Mononuclear cell (primary cell): ENCODE data around the gene NUCB1. TPM values are rescaled to one million over a fixed set of nuclear protein-coding genes. Genes with fewer than 3 reads are reported as not detected.
A peak's percentile ranks its signal among the peaks of the same experiment; 100 is the strongest.

Source experiments
- H3K27me3 ChIP-seq: 2 replicates; pipeline ENCODE4 v1.6.0; 2011; ENCODE audit warnings: low read length, control low read depth; ENCODE audit not compliant: insufficient read depth
- H3K4me1 ChIP-seq: 2 replicates; pipeline ENCODE4 v1.5.1; 2011; ENCODE audit warnings: mild to moderate bottlenecking, low read length, control low read depth; ENCODE audit not compliant: insufficient read depth
- H3K4me3 ChIP-seq: 2 replicates; pipeline ENCODE4 v1.5.1; 2011; ENCODE audit warnings: mild to moderate bottlenecking, low read length, moderate library complexity
- H3K9me3 ChIP-seq: 2 replicates; pipeline ENCODE4 v1.5.1; 2011; ENCODE audit warnings: low read depth, mild to moderate bottlenecking, control low read depth, low read length
- total RNA-seq: library from RNA; depleted of rRNA; stranded (reverse); fragments of >200 nt; gene quantifications from one replicate; pipeline ENCODE4 v1.2.3, GENCODE V29; 2012

NUCB1 gene
- total RNA-seq, 1 donor = 166 TPM

DNA sequence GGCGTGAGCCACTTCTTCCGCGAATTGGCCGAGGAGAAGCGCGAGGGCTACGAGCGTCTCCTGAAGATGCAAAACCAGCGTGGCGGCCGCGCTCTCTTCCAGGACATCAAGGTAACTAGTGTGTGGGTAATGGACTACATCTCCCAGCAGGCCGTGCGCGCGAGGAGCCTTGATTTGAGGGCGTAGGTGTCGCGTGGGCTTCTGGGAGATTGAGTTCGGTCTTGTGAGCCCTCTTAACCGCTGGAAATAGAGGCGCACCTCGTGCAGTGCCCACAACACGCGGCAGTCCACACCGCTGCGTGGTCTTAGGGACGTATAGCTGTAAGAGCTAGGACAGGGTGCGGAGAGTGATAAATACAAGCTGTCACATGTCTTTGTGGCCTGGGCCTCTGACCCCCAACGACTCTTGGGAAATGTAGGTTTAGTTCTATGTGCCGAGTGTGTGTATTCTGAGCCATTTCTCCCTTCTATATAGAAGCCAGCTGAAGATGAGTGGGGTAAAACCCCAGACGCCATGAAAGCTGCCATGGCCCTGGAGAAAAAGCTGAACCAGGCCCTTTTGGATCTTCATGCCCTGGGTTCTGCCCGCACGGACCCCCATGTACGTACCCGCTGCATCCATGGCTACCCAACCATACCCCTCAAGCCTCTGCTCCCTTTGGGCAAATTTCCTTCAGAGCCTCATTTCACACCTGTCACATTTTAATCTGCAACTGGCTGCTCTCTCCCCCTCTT is 65.9 kb downstream of the NUCB1 start:
- Histone ChIP-seq H3K9me3 (no peaks in the 10 kb centered on the region), H3K27me3 (no peaks in the 10 kb centered on the region), H3K4me3 (peak overlapping the region; percentile 98), H3K4me1 (peaks cover 74% of the 10 kb centered on the region)

DNA sequence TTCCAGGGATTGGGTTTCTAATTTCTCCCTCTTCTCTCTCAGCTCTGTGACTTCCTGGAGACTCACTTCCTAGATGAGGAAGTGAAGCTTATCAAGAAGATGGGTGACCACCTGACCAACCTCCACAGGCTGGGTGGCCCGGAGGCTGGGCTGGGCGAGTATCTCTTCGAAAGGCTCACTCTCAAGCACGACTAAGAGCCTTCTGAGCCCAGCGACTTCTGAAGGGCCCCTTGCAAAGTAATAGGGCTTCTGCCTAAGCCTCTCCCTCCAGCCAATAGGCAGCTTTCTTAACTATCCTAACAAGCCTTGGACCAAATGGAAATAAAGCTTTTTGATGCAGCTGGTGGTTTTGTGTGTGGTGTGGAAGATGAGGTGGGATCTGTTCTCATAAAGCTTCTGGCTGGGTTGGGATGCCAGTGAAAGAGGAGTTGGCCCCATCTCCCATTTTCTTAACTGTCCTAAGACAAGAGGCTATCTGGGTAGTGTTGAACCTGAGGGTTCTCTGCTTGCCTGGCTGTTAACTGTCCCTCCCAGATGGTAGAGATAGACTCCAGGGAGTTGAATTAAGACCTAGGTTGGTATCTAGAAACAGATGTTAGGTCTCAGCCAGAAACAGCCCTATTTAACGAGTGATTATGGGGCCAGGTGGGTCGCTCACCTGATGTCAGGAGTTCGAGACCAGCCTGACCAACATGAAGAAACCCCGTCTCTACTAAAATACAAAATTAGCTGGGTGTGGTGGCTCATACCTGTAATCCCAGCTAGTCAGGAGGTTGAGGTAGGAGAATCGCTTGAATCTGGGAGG is 66.6 kb downstream of the NUCB1 start:
- Histone ChIP-seq H3K4me3 (peak overlapping the region; percentile 98), H3K4me1 (peaks cover 68% of the 10 kb centered on the region)

DNA sequence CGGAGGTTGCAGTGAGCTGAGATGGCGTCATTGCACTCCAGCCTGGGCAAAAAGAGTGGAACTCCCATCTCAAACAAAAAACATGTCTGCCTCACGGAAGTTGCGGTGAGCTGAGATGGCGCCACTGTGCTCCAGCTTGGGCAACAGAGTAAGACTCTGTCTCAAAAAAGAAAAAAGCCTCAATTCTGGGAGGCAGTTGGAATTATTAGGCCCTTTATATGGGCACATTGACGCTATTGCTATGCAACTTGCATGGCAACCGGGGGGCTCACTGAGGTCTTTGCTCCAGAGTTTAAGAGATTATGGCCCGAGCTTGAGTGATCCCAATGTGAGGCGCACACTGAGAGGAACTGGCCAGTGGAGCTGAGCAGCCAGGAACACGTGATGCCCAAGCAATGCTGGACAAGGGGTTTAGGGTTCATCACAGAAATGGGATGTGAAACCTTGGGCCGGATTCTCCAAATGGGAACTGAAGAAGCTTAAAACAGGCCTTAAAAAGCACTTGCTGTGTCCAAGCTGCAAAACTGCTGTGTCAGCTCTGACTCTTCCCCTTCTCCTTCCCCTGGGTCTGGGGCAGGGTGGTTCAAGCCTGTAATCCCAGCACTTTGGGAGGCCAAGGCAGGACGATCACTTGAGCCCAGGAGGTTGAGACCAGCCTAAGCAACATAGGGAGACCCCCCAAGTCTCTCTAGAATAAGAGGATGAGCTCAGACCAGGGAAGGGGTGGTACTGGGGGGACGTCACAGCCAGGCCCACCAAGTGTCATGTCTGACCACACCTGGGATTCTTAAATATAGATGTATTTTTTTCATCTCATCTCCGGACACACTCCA is 67.5 kb downstream of the NUCB1 start:
- Histone ChIP-seq H3K4me3 (peak overlapping the region; percentile 98), H3K27me3 (no peaks in the 10 kb centered on the region), H3K9me3 (no peaks in the 10 kb centered on the region), H3K4me1 (peaks cover 60% of the 10 kb centered on the region)

More for the DNA sequence above, 66.6 kb downstream of the NUCB1 start:
- no peaks in the 10 kb centered on the region for H3K27me3 ChIP-seq
- H3K9me3 ChIP-seq = no peaks in the 10 kb centered on the region

DNA sequence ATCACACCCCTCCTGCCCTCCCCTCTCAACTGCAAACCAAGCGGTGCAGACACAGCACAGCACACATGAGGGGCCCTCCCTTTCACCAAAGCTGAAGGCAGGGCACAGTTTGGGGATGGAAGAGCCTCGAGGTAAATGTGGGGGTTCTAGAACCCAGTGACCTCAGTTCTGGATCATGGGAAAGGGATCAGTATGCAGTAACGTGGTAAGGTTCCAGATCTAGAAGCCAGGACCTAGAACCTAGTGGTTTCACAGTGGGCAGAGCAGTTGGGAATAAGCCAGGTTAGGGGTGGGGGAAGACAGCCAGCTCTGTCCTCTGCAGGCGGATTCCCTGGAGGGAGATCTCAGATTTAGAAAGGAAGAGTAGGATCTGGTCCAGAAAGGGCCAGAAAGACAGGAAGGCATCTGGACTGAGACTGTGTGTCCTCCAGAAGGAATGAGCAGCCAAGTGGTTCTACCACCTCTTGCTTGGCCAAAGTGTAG is 68.1 kb downstream of the NUCB1 start:
- Histone ChIP-seq H3K27me3 (no peaks in the 10 kb centered on the region), H3K4me3 (no peak overlapping the region), H3K4me1 (peaks cover 56% of the 10 kb centered on the region), H3K9me3 (no peaks in the 10 kb centered on the region)

DNA sequence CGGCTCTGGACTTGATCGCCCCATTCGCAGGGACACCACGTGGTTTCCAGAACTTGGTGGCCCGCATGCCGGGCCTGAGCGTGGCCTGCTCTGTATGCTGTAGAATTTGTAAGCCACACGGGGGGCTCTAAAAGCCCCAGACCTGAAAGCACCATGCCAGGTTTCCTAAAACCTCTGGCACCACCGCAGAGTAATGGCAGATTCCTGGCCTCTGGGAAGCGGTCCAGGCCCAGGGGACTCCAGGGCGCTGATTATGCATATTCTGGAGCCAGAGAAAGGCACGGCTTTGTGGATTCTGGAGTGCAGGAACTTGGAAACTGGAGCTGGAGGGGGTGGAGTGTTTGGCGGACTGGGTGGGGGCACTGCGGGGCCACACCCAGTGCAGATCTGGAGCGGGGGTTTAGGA is 68.7 kb downstream of the NUCB1 start:
- H3K27me3 ChIP-seq = no peaks in the 10 kb centered on the region
- H3K9me3 ChIP-seq = no peaks in the 10 kb centered on the region
- H3K4me3 ChIP-seq = no peak overlapping the region
- peaks cover 50% of the 10 kb centered on the region for H3K4me1 ChIP-seq

DNA sequence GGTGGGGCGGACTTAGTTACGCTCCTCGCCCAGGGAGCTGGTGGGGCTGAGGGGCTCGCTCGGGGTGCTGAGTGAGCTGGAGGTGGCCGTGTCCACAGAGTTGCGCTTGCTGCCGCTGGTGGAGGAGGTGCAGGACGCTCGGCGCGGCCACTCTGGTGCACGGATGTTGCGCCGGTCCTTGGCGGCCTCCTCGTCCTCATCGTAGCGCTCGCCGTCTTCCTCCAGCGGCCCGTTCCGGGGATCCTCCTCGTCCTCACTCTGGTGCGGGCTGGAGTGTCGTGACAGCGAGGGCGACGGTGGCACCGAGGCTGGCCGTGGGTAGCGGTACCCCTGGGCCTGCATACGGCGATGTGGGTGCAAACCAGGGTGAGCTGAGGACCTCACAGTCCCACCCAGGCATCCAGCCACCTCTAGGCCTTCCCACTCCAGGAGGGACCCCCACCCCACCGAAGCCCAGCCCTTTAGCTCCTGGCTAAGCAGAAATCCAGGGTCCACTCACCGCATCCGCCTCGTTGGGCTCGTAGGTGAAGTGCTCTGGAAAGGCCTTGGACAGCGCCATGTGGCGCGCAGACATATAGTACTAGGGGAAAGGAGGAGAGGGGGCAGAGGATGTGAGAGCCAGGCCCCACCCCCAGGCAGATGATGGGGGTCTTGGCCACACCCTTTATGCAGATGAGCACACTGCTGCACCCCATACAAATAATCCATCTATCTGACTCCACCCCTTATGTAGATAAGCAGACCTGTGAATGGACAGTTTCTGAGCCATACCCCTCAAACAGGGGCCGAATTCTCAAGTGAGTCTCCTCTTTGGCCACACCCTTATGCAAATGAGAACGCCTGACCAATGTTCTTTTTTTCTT is 69.4 kb downstream of the NUCB1 start:
- H3K4me3 ChIP-seq = no peak overlapping the region
- H3K27me3 ChIP-seq = no peaks in the 10 kb centered on the region
- peaks cover 43% of the 10 kb centered on the region for H3K4me1 ChIP-seq
- no peaks in the 10 kb centered on the region for H3K9me3 ChIP-seq

DNA sequence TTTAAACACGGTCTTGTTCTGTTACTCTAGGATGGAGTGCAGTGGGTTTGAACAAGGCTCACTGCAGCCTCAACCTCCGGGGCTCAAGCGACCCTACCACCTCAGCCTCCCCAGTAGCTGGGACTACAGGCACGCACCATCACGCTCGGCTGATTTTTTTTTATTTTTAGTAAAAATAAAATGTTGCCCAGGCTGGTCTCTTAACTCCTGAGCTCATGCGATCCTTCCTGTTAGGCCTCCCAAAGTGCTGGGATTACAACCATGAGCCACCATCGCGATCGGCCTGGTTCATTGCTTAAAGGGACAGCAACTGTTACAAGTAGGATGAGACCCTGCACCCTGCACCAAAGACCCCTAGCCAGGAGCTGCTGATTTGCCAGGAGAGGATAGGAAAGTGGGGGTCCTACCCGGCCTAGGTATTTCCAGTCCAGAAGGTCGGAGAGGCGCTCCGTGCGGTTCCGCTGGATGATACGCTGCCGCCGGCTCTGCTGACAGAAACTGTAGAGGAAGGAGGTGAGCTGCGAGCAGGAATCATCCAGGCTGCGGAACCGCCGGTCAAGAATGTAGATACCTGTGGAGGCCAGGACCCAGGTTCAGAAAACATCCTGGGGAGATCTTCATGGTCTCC is 70.1 kb downstream of the NUCB1 start:
- Histone ChIP-seq H3K4me1 (peaks cover 40% of the 10 kb centered on the region), H3K27me3 (no peaks in the 10 kb centered on the region), H3K9me3 (no peaks in the 10 kb centered on the region), H3K4me3 (no peak overlapping the region)

DNA sequence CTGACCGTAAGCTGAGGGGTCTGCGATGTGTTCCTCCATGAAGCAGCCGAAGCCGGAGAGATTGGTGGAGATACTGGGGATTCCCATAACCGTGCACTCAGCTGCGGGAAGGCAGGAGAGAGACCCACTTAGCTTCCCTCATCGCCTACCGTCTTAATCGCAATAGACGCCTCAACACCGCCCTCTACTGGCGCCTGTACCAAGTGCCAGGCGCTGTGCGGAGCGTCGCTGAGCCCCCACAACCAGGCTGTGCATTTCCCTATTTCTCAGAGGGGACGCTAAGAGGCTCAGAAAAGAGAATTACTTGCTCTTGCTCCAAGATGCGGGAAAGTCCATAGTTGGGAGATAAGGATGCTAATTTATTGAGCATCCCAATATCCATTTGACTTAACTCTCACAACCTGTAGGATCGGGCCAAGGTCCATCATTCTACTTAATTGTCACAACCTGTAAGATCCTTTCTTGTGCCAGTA is 70.8 kb downstream of the NUCB1 start:
- Histone ChIP-seq H3K9me3 (no peaks in the 10 kb centered on the region), H3K4me3 (no peak overlapping the region), H3K27me3 (no peaks in the 10 kb centered on the region)

More for the DNA sequence above, 70.8 kb downstream of the NUCB1 start:
- peaks cover 39% of the 10 kb centered on the region for H3K4me1 ChIP-seq

Other genes with a start within 250 kb of the NUCB1 start
- 0.63 TPM for gene NTN5, start 227.3 kb upstream of the NUCB1 start, total RNA-seq
- gene FUT2, start 204.3 kb upstream of the NUCB1 start, total RNA-seq = not detected
- gene MAMSTR, start 180.6 kb upstream of the NUCB1 start, total RNA-seq = 0.10 TPM
- 0.10 TPM for gene RASIP1, start 159.7 kb upstream of the NUCB1 start, total RNA-seq
- gene IZUMO1, start 153.4 kb upstream of the NUCB1 start, total RNA-seq = not detected
- not detected for gene FUT1, start 147.7 kb upstream of the NUCB1 start, total RNA-seq
- gene FGF21, start 144.8 kb upstream of the NUCB1 start, total RNA-seq = not detected
- 3.9 TPM for gene BCAT2, start 89.3 kb upstream of the NUCB1 start, total RNA-seq
- gene HSD17B14, start 63.8 kb upstream of the NUCB1 start, total RNA-seq = 0.42 TPM
- gene PLEKHA4, start 31.7 kb upstream of the NUCB1 start, total RNA-seq = 1.3 TPM
- 644 TPM for gene PPP1R15A, start 27.9 kb upstream of the NUCB1 start, total RNA-seq
- gene TULP2, start 1.6 kb upstream of the NUCB1 start, total RNA-seq = 0.31 TPM
- gene DHDH, start 33.4 kb downstream of the NUCB1 start, total RNA-seq = 0.21 TPM
- gene BAX, start 54.6 kb downstream of the NUCB1 start, total RNA-seq = 26.6 TPM
- gene FTL, start 65.0 kb downstream of the NUCB1 start, total RNA-seq = 2,689 TPM
- gene GYS1, start 93.0 kb downstream of the NUCB1 start, total RNA-seq = 10.0 TPM
- gene RUVBL2, start 93.6 kb downstream of the NUCB1 start, total RNA-seq = 19.9 TPM
- gene LHB, start 116.8 kb downstream of the NUCB1 start, total RNA-seq = not detected
- gene CGB3, start 124.0 kb downstream of the NUCB1 start, total RNA-seq = not detected
- not detected for gene CGB2, start 131.6 kb downstream of the NUCB1 start, total RNA-seq
- gene CGB1, start 136.6 kb downstream of the NUCB1 start, total RNA-seq = not detected
- not detected for gene CGB5, start 143.5 kb downstream of the NUCB1 start, total RNA-seq
- not detected for gene CGB8, start 148.8 kb downstream of the NUCB1 start, total RNA-seq
- gene CGB7, start 157.4 kb downstream of the NUCB1 start, total RNA-seq = not detected
- not detected for gene NTF4, start 164.5 kb downstream of the NUCB1 start, total RNA-seq
- under 0.01 TPM for gene KCNA7, start 172.4 kb downstream of the NUCB1 start, total RNA-seq
- gene SNRNP70, start 185.1 kb downstream of the NUCB1 start, total RNA-seq = 136 TPM
- gene LIN7B, start 214.1 kb downstream of the NUCB1 start, total RNA-seq = 2.5 TPM
- 3.5 TPM for gene C19orf73, start 218.8 kb downstream of the NUCB1 start, total RNA-seq
- gene PPFIA3, start 219.2 kb downstream of the NUCB1 start, total RNA-seq = 1.2 TPM